ENCODE data around the gene NGEF.

Gene NGEF

GRCh38 chr2:232839411-232840079 is 173.5 kb downstream of the NGEF start:
- no peak for TF ChIP-seq CTCF (IDR thresholded peaks at IDR 0.05; ENCODE audit: low read depth, low read length, missing control alignments)
- H3K4me3 ChIP-seq (ENCODE audit: low read depth, low read length): no peak overlapping the region
- DNase-seq (ENCODE audit: low read depth): no peak

GRCh38 chr2:232838406-232838874 is 174.6 kb downstream of the NGEF start:
- no peak overlapping the region for H3K4me3 ChIP-seq (ENCODE audit: low read depth, low read length)
- no peak for TF ChIP-seq CTCF (IDR thresholded peaks at IDR 0.05; ENCODE audit: low read depth, low read length, missing control alignments)
- peak; percentile 36 for DNase-seq (ENCODE audit: low read depth)

- H3K4me3 ChIP-seq (ENCODE audit: low read depth, low read length): no peak overlapping the region
- DNase-seq (ENCODE audit: low read depth): no peak
- TF ChIP-seq CTCF (IDR thresholded peaks at IDR 0.05; ENCODE audit: low read depth, low read length, missing control alignments): no peak
These were observed 176.1 kb downstream of the NGEF start for GRCh38 chr2:232836934-232837333.

DNA sequence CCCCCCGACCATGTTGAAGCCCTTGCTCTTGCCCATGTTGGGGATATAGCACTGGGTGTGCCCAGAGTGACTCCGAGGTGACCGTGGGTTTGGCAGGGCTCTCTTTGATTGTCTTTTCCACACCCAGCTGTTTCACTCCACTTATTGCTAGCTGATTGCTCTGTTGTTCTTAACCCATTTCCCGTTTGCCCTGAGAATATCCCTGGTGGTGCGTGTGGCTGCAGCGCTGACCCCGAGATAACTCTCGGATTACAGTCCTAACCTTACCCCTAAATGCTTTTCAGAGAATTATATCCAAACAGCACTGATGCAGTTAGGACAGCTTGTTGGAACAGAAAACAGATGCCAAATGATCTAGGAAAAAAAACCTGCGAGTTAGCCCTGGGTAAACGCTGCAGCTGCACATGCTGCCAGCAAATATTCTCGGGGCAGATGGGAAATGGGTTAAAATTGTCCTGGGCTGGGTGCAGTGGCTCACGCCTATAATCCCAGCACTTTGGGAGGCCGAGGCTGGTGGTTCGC is 177.3 kb downstream of the NGEF start:
- no peak for TF ChIP-seq CTCF (IDR thresholded peaks at IDR 0.05; ENCODE audit: low read depth, low read length, missing control alignments)
- no peak for DNase-seq (ENCODE audit: low read depth)
- no peak overlapping the region for H3K4me3 ChIP-seq (ENCODE audit: low read depth, low read length)

DNA sequence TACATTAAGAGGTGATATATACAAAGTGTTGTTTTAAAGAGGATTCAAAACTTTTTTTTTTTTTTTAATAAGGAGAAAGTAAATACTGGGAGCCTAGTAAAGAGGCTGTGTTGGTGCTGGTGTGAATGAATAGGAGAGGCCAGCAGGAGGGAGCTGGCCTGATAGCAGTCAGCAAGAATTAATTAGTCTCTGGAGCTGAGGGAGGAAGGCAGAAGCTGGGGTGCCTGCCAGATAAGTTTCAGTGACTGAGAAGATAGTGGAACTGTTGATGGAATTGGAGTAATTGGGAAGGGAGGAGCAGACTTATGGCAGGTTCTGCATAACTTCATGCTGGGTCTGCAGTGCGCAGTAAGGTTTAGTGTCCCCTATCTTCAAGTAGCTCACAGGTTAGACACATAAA is 179.2 kb downstream of the NGEF start:
- TF ChIP-seq CTCF (IDR thresholded peaks at IDR 0.05; ENCODE audit: low read depth, low read length, missing control alignments): no peak
- DNase-seq (ENCODE audit: low read depth): no peak
- no peak overlapping the region for H3K4me3 ChIP-seq (ENCODE audit: low read depth, low read length)

DNA sequence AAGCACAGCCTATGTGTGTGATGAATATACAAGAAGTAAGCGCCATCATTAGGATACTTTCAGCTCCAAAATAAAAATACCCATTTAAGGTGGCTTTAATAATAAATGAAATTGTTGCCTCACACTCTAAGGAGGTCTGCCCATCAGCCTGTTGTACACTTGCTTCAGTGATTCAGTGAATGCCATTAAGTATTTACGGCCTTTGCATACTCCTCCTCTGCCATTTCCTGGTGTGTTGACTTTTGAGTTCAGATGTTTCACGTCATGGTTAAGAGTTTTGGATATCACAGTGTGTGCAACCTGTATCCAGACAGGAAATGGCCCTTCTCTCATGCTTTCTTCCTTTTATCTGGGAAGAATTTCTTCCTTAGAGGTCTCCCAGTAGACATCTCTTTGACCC is 181.6 kb downstream of the NGEF start:
- H3K4me3 ChIP-seq (ENCODE audit: low read depth, low read length): no peak overlapping the region
- no peak for DNase-seq (ENCODE audit: low read depth)
- no peak for TF ChIP-seq CTCF (IDR thresholded peaks at IDR 0.05; ENCODE audit: low read depth, low read length, missing control alignments)

- no peak for TF ChIP-seq CTCF (IDR thresholded peaks at IDR 0.05; ENCODE audit: low read depth, low read length, missing control alignments)
- DNase-seq (ENCODE audit: low read depth): no peak
- H3K4me3 ChIP-seq (ENCODE audit: low read depth, low read length): no peak overlapping the region
These were observed 183.1 kb downstream of the NGEF start for GRCh38 chr2:232829988-232830387.
